Fibroblast of the aortic adventitia (primary cell): ENCODE results near the gene COL13A1. TPM values are rescaled to one million over a fixed set of nuclear protein-coding genes. Genes with fewer than 3 reads are reported as not detected.

Experiments
- DNase-seq: peaks from one replicate; pipeline ENCODE4 v3.0.0-alpha.2; 2010; ENCODE audit warnings: low read depth
- H3K4me3 ChIP-seq: 2 replicates; pipeline ENCODE4 v1.5.1; 2011; ENCODE audit warnings: low read depth, mild to moderate bottlenecking, control low read depth, low read length, moderate library complexity
- total RNA-seq: library from RNA; depleted of rRNA; stranded (reverse); fragments of >200 nt; gene quantifications from 2 replicates; pipeline ENCODE4 v1.2.3, GENCODE V29; 2012; ENCODE audit warnings: low replicate concordance
- TF ChIP-seq, protein P1 (sequence below): IDR thresholded peaks from 2 replicates; pipeline ENCODE4 v1.5.1; 2011; ENCODE audit warnings: mild to moderate bottlenecking, low read length, control low read depth, inconsistent platforms; ENCODE audit not compliant: insufficient read depth

The COL13A1 gene
- total RNA-seq, 1 donor: 10.7 TPM

DNA sequence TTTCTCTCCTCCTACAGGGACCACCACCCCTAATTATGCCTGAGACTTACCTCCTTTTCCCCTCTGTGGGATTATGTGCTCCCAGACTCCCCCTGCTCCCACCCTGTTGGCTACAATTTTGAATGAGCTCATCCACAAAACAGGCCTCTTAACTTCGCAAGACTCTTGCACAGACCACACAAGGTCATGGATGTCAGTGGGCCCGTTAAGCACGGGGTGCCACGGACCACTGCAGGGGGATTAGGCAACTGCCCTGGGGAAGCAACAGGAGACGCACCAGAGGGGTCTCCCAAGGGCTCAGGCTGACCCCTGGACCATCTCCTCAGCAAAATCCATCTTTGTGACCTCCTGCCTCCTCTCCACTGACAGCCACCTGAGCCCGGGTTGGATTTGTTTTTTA lies 42.1 kb upstream of the COL13A1 start:
- DNase-seq: no peak
- TF ChIP-seq, protein P1, sequence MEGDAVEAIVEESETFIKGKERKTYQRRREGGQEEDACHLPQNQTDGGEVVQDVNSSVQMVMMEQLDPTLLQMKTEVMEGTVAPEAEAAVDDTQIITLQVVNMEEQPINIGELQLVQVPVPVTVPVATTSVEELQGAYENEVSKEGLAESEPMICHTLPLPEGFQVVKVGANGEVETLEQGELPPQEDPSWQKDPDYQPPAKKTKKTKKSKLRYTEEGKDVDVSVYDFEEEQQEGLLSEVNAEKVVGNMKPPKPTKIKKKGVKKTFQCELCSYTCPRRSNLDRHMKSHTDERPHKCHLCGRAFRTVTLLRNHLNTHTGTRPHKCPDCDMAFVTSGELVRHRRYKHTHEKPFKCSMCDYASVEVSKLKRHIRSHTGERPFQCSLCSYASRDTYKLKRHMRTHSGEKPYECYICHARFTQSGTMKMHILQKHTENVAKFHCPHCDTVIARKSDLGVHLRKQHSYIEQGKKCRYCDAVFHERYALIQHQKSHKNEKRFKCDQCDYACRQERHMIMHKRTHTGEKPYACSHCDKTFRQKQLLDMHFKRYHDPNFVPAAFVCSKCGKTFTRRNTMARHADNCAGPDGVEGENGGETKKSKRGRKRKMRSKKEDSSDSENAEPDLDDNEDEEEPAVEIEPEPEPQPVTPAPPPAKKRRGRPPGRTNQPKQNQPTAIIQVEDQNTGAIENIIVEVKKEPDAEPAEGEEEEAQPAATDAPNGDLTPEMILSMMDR: no peak
- no peak overlapping the region for H3K4me3 ChIP-seq

DNA sequence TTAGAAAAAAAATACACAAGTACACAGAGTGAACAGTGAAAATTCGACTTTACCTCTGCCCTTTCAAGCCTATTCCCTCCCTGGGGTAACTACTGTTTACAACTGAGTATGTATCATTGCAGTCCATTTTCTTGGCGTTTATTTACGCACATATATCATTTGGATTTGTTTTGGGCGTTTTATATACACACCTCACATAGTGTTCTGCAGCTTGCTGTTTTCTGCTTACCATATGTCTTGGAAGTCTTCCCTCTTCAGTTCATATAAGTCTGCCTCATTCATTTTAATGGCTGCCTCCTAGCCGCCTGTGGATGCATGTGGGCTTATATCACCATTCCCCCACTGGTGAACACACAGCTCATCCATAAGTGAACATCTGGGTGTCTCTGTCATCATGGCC lies 41.6 kb upstream of the COL13A1 start:
- DNase-seq: no peak
- TF ChIP-seq, protein P1: no peak
- H3K4me3 ChIP-seq: no peak overlapping the region

DNA sequence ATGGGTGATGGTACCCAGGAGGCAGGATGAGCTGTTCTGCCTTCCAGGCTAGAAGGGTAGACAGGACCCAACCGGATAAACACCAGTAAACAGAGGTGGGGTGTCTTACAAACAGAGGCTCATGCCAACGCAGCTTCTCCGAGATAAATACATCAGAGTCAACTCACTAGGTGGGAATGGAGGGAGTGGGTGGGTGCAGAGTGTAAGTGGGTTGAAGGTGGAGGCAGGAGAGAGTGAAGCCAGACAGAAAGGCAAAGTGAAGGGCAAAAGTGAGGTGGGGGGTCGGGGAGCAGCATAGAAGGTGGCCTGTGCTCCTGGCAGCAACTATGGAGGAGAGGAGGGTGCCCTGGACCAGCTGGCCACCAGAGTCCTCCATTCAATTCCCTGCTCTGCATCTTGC lies 40.4 kb upstream of the COL13A1 start:
- no peak overlapping the region for H3K4me3 ChIP-seq
- DNase-seq: no peak
- TF ChIP-seq, protein P1: no peak

DNA sequence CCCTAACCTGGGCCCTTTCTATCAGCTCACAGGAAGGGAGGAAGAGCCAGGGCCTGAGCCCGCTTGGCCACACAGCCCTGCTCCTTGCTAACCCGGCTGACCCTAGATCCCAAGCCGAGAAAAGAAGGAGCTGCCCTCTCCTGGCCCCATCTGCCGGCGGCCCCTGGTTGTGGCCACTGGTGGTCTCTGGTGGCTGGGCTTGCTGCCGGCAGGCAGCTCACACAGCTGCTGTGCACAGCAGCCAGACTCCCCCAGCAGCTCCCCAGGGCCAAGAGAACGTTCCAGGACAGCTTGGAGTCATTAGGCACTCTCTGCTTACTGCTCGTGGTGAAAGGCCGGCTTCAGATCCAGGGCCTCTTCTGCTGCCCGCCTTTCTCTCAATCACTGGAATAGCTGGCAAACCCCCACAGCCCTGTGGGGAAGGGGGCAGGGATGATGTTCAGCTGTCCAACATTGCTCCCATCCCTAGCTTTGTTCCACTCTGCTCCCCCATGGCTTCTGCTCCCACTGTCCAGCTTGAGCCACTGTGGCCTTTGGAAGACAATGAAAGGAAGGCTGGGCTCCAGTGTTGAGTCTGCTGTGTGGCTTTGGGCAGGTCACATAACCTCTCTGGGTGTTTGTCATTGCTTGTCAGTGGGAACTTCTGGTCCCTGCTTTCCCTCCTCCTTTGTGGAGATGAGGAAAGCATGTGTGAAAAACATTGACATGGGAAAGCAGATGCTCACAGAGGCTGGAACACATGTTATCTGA lies 35.4 kb upstream of the COL13A1 start:
- H3K4me3 ChIP-seq: no peak overlapping the region
- DNase-seq: peak; percentile 28
- TF ChIP-seq, protein P1: no peak

DNA sequence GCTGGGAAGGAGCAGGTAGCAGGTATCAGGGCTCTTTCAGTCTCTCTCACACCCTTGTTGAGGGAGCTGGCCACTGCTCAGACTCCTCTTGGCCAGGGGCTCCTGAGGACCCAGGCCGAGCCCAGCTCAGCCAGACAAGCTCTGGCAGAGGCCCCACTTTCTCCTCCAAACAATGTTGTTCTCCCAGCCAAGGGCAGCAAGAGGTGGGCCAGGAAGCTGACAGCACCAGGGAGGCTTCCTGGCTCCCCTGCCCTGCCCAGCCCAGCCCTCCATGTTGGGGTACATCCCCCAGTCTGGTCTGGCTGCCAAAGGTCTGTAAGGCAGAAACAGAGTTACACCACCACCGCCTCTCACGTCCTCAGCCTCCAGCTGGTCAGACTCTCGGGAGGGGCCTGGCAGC lies 33.9 kb upstream of the COL13A1 start:
- peak; percentile 9 for DNase-seq
- no peak overlapping the region for H3K4me3 ChIP-seq
- TF ChIP-seq, protein P1: no peak

DNA sequence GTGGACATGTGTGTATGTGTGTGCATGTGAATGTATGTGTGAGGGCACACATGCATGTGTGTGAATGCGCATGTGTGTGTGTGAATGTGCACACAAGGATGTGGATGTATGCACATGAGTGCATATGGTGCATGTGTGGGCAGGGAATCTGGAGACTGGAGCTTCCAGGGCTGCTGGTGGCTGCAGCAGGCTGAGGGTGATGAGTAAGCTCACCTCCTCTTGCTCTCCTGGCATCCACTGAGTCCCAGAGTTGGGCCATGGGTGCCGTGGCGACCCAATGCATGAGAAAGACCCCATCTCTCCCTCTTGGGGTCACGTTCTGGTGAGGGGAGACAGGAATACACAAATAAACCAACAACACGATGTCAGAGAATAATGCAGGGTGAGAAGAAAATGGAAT lies 33.3 kb upstream of the COL13A1 start:
- TF ChIP-seq, protein P1: no peak
- no peak overlapping the region for H3K4me3 ChIP-seq
- DNase-seq: no peak
